ENCODE measurements around the gene PUDP. TPM values are rescaled to one million over a fixed set of nuclear protein-coding genes. Genes with fewer than 3 reads are reported as not detected.
"Not testable (repeated sequence)": the region's sequence is repeated elsewhere in the genome, so short reads cannot be mapped to it uniquely, and the experiment has no call there.

The PUDP gene
- total RNA-seq, 4 donors from 2014 or later = 5.5 to 15.5 (median 11.9) TPM

GRCh38 chrX:7027071-7027470, 120.9 kb downstream of the PUDP start:
- TF ChIP-seq CTCF (IDR thresholded peaks at IDR 0.05) = no peak
- DNase-seq (ENCODE audit: low spot score) (no peak), ATAC-seq (ENCODE audit: low FRiP score) (no peak)

DNA sequence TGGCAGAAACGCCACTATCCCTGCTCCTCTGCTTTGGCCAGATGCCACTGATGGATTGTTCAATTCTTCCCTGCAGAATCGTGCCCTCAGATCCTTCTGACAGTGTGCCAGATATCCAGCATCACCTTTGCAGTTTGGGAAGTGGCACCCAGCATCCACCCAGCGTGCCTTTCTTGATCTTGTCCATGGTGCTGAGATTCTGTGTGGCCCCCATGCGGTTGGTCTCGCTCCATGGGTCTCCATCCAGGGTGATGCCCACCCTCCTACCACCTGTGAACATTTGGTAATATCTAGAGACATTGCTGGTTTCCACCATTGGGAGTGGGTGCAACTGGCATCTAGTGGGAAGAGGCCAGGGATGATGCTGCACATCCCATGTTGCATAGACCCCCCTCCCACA, 121.6 kb downstream of the PUDP start:
- not testable (repeated sequence) for DNase-seq (ENCODE audit: low spot score); ATAC-seq (ENCODE audit: low FRiP score)

- ATAC-seq (ENCODE audit: low FRiP score) (no peak), DNase-seq (ENCODE audit: low spot score) (no peak)
- TF ChIP-seq CTCF (IDR thresholded peaks at IDR 0.05) = no peak
These were observed 122.5 kb downstream of the PUDP start for GRCh38 chrX:7025471-7025870.

DNA sequence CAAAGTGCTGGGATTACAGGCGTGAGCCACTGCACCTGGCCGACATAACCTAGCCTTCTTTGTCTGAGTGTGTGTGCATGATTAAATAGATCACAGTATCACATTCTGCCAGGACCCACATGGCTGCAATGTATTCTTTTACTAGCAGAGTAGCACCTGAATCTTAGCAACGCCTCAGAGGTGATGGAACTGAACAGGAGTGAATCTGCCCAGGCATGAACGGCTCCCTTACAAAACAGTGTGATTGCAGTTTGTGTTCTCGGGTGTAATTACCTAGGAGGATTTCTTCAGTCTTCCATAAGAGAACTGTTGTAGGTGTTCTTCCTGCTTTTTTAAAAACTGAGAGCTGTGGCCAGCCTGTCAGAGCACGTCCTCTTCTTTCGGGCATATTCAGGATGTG, 123.1 kb downstream of the PUDP start:
- ATAC-seq (ENCODE audit: low FRiP score) (no peak), DNase-seq (ENCODE audit: low spot score) (no peak)
- TF ChIP-seq CTCF (IDR thresholded peaks at IDR 0.05) = no peak

- not testable (repeated sequence) for ATAC-seq (ENCODE audit: low FRiP score); DNase-seq (ENCODE audit: low spot score)
These were observed 125.0 kb downstream of the PUDP start for GRCh38 chrX:7022996-7023395.

GRCh38 chrX:7021991-7022390, 126.0 kb downstream of the PUDP start:
- ATAC-seq (ENCODE audit: low FRiP score) (no peak), DNase-seq (ENCODE audit: low spot score) (no peak)
- TF ChIP-seq CTCF (IDR thresholded peaks at IDR 0.05) = no peak

DNA sequence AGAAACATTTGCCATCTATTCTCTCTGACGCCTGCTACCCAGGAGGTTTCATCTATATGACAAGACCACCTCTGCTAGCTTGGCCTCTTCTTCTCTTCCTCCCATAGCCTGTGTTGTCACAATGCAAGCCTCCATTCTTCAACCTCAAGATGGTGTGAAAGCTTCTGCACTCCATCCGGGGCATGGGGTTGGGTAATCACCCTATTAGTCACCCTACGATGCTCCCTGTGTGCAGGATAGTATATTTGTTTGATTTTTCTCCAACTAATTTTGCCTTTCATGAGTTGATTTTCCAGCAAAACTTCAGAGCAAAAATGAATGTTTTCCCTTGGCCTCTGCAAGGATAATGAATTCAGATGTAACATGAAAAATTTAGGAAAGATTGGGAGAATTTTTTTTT, 128.4 kb downstream of the PUDP start:
- DNase-seq (ENCODE audit: low spot score) (no peak), ATAC-seq (ENCODE audit: low FRiP score) (no peak)
- TF ChIP-seq CTCF (IDR thresholded peaks at IDR 0.05) = no peak

DNA sequence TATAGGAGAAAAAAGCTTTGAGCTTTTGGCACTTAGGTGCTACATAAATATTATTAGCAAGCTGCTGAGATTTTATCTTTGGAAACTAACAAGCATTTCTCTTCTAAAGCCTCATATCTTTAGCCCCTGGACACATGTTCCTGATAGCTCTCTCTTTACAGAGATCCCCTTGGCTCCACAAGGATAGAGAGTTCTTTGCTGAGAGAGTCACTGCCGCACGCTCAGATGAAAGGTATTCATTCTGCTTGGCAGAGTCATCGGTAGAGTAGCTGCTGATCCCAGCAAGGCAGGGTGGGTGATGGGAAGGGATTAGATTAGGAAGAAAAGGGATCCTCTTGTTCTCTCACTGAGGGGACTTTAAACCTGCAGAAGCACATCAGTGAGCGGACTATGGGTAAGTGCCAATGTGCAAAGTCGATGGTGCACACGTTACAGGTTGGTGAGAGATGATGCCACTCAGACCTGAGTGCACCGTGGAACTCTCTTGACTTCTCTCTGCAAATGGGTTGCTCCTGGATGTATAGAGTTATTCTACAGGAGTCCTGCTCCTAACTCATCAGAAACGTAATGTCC, 135.6 kb downstream of the PUDP start:
- not testable (repeated sequence) for ATAC-seq (ENCODE audit: low FRiP score); DNase-seq (ENCODE audit: low spot score)

DNA sequence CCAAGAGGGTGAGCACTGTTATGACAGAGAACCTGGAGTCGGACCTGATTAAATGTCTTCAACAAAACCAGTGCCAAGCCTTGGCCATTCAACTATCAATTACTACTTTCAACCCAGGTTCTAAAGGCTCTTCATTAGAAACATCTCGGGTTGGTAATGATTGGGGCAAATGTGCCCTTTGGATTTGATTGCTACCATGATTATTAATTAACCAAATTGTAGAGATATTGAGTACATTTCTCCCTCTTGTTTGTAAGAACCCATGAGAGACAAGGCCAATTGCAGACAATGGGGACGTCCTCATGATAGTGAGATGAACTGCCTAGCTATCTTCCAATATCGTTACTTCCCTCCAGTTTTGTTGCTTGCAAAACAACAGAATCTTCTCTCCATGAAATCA, 137.1 kb downstream of the PUDP start:
- ATAC-seq (ENCODE audit: low FRiP score); DNase-seq (ENCODE audit: low spot score): not testable (repeated sequence)

DNA sequence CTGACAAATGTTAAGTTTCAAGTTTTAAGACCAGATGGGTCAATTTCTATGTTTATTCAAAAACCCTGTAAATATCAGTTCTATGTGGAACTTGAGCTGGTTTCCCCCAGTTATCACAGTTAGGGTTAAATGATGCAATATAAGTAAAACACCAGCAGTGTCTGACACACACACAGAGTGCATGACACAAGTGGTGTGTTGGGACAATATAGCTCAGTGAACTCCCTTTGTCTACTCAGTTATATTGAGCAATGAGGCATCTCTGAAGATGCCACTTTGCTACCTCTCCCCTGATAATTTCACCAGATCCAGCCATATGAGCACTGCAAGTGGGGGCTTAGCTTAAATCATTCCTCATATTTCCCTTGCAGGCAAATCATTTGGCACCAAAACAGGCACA, 140.6 kb downstream of the PUDP start:
- not testable (repeated sequence) for ATAC-seq (ENCODE audit: low FRiP score); DNase-seq (ENCODE audit: low spot score)

All from omental fat pad (tissue), 4 donors.